HCT116 (cell line): ENCODE measurements around the gene HCRTR2. TPM values are rescaled to one million over a fixed set of nuclear protein-coding genes. Genes with fewer than 3 reads are reported as not detected.

Experiments used
- ATAC-seq: fragments of 200-7000 bp; cut with Tn5 transposase; 2 replicates; pipeline ENCODE4 v1.9.1; 2020; ENCODE audit warnings: mild to moderate bottlenecking, moderate library complexity
- BruUV-seq: library from RNA; stranded (reverse); fragments of 400-500 nt; replicated peaks from 2 replicates; lab custom pipeline; 2021; lab: Mats Ljungman, UMichigan
- CTCF ChIA-PET: fragments of 300-600 bp; sonication (Branson Sonifier 250); formaldehyde crosslinking; loops from one replicate; lab custom pipeline; 2021; ENCODE audit warnings: antibody characterized with exemption; lab: Charles Lee
- POLR2A ChIA-PET: fragments of 300-600, 350-600 bp; sonication (Branson Sonifier 250); formaldehyde crosslinking; loops from one replicate; lab custom pipeline; 2021; ENCODE audit warnings: antibody characterized with exemption; lab: Charles Lee
- RAD21 ChIA-PET, 2 experiments: fragments of 300-600 bp; sonication (Branson Sonifier 250); formaldehyde crosslinking; loops; one replicate each; lab custom pipeline; 2023; ENCODE audit warnings: low total read pairs in 2 of 2; ENCODE audit not compliant: uncharacterized antibody in 2 of 2, unreplicated experiment in 2 of 2, low non-redundant PET in 1 of 2; lab: Charles Lee
- DNase-seq: peaks from one replicate; pipeline ENCODE4 v3.0.0-alpha.2; 2010; ENCODE audit warnings: low read depth, low spot score
- H2AFZ ChIP-seq: fragments of 200-600 bp; shearing (Covaris generic), sonication (generic); 2 replicates; pipeline ENCODE4 v1.6.1; 2017; ENCODE audit warnings: low read depth, mixed run types, mixed read lengths, antibody characterized with exemption, low read length; ENCODE audit not compliant: poor library complexity, severe bottlenecking
- H3K27ac ChIP-seq: 2 replicates; pipeline ENCODE4 v1.5.1; 2012; ENCODE audit warnings: low read depth, low read length
- H3K27me3 ChIP-seq: fragments of 200-600 bp; sonication (generic); 2 replicates; pipeline ENCODE4 v1.6.1; 2016; ENCODE audit warnings: mixed run types, low read length, mixed read lengths; ENCODE audit not compliant: insufficient read depth
- H3K36me3 ChIP-seq, 2 experiments: fragments of 200-500 bp in 1 of 2; fragments of 200-600 bp in 1 of 2; sonication (Bioruptor generic) in 1 of 2; sonication (generic) in 1 of 2; 2 replicates each; pipeline versions ENCODE4 v1.5.1 to v1.6.1; 2014 to 2016; ENCODE audit warnings: low read length in 2 of 2, inconsistent platforms in 1 of 2, mixed read lengths in 1 of 2, mixed run types in 1 of 2; ENCODE audit not compliant: insufficient read depth in 2 of 2, control insufficient read depth in 1 of 2
- H3K4me1 ChIP-seq, 2 experiments: fragments of 200-600 bp in 1 of 2; sonication (generic) in 1 of 2; 2 replicates each; pipeline versions ENCODE4 v1.5.1 to v1.6.1; 2012 to 2017; ENCODE audit warnings: low read length in 2 of 2, inconsistent platforms in 1 of 2, mild to moderate bottlenecking in 1 of 2, mixed read lengths in 1 of 2, mixed run types in 1 of 2, moderate library complexity in 1 of 2; ENCODE audit not compliant: insufficient read depth in 2 of 2, control insufficient read depth in 1 of 2
- H3K4me2 ChIP-seq: fragments of 200-600 bp; sonication (generic); 2 replicates; pipeline ENCODE4 v1.6.1; 2017; ENCODE audit warnings: mixed run types, low read length, mixed read lengths
- H3K4me3 ChIP-seq, 2 experiments: fragments of 200-600 bp in 1 of 2; sonication (generic) in 1 of 2; replicated peaks in 1 of 2; 2 replicates each; pipeline ENCODE4 v1.5.1; 2011 to 2016; ENCODE audit warnings: low read length in 2 of 2, control low read depth in 1 of 2, low read depth in 1 of 2, mild to moderate bottlenecking in 1 of 2, mixed read lengths in 1 of 2, mixed run types in 1 of 2
- H3K79me2 ChIP-seq: fragments of 200-600 bp; sonication (generic); 2 replicates; pipeline ENCODE4 v1.6.1; 2017; ENCODE audit warnings: mild to moderate bottlenecking, mixed run types, low read length, moderate library complexity, mixed read lengths; ENCODE audit not compliant: insufficient read depth
- H3K9ac ChIP-seq: fragments of 200-600 bp; sonication (generic); 2 replicates; pipeline ENCODE4 v1.6.1; 2016; ENCODE audit warnings: low read length, mixed read lengths
- H3K9me2 ChIP-seq: fragments of 200-600 bp; sonication (generic), shearing (Covaris generic); 2 replicates; pipeline ENCODE4 v1.6.1; 2017; ENCODE audit warnings: mixed run types, mild to moderate bottlenecking, moderate library complexity; ENCODE audit not compliant: insufficient read depth
- H3K9me3 ChIP-seq, 2 experiments: fragments of 200-500 bp in 1 of 2; fragments of 200-600 bp in 1 of 2; sonication (Bioruptor generic) in 1 of 2; sonication (generic) in 1 of 2; 2 replicates each; pipeline ENCODE4 v1.6.1; 2014 to 2017; ENCODE audit warnings: low read length in 2 of 2, mixed read lengths in 2 of 2, inconsistent platforms in 1 of 2, low read depth in 1 of 2, mild to moderate bottlenecking in 1 of 2, mixed run types in 1 of 2, moderate library complexity in 1 of 2; ENCODE audit not compliant: control insufficient read depth in 1 of 2, insufficient read depth in 1 of 2
- H4K20me1 ChIP-seq: fragments of 200-600 bp; sonication (generic), shearing (Covaris generic); 2 replicates; pipeline ENCODE4 v1.6.1; 2017; ENCODE audit warnings: mixed run types, mild to moderate bottlenecking, moderate library complexity; ENCODE audit not compliant: insufficient read depth
- ATF3 ChIP-seq: IDR thresholded peaks from 2 replicates; pipeline ENCODE4 v1.6.1; 2012
- CEBPB ChIP-seq: IDR thresholded peaks from 2 replicates; pipeline ENCODE4 v1.6.1; 2012; ENCODE audit warnings: low read depth
- EZH2 ChIP-seq: fragments of 200-600 bp; sonication (generic); IDR thresholded peaks from 2 replicates; pipeline ENCODE4 v1.6.1; 2017; ENCODE audit warnings: antibody characterized with exemption, mixed run types
- EZH2phosphoT487 ChIP-seq: fragments of 200-600 bp; IDR thresholded peaks from 2 replicates; pipeline ENCODE4 v1.6.1; 2018; ENCODE audit warnings: antibody characterized with exemption, borderline replicate concordance
- FOSL1 ChIP-seq: IDR thresholded peaks from 2 replicates; pipeline ENCODE4 v1.6.1; 2012; ENCODE audit warnings: low read depth
- JUND ChIP-seq: IDR thresholded peaks from 2 replicates; pipeline ENCODE4 v1.6.1; 2012
- POLR2AphosphoS5 ChIP-seq: IDR thresholded peaks from 2 replicates; pipeline ENCODE4 v1.6.1; 2011; ENCODE audit warnings: mild to moderate bottlenecking, low read depth, low read length, moderate library complexity
- RAD21 ChIP-seq: IDR thresholded peaks from 2 replicates; pipeline ENCODE4 v1.6.1; 2012; ENCODE audit warnings: low read depth, mild to moderate bottlenecking
- REST ChIP-seq: IDR thresholded peaks from 2 replicates; pipeline ENCODE4 v1.6.1; 2012; ENCODE audit warnings: low read depth
- YY1 ChIP-seq: IDR thresholded peaks from 2 replicates; pipeline ENCODE4 v1.6.1; 2011; ENCODE audit warnings: low read length, low read depth, moderate library complexity, mild to moderate bottlenecking; ENCODE audit not compliant: insufficient replicate concordance; ENCODE audit errors: extremely low read depth
- ZBTB33 ChIP-seq: IDR thresholded peaks from 2 replicates; pipeline ENCODE4 v1.6.1; 2011; ENCODE audit warnings: mild to moderate bottlenecking, low read length, moderate library complexity; ENCODE audit not compliant: insufficient replicate concordance; ENCODE audit errors: extremely low read depth
- ZFX ChIP-seq: fragments of 450-650 bp; IDR thresholded peaks from 2 replicates; pipeline ENCODE4 v1.6.1; 2017
- ZNF274 ChIP-seq: fragments of 200-500 bp; sonication (Bioruptor generic); IDR thresholded peaks from 2 replicates; pipeline ENCODE4 v1.6.1; 2014; ENCODE audit warnings: mild to moderate bottlenecking, low read depth, low read length, inconsistent platforms
- intact Hi-C: fragments of 100-400 bp; cut with micrococcal nuclease; formaldehyde crosslinking; loops from 2 replicates; pipeline ENCODE4 v1.10.0; 2022
- total RNA-seq: library from RNA; stranded (reverse); gene quantifications from one replicate; pipeline ENCODE4 v1.2.1, GENCODE V29; 2021; ENCODE audit not compliant: unreplicated experiment

Gene HCRTR2
- total RNA-seq, 1 experiment from 2014 or later = not detected

DNA sequence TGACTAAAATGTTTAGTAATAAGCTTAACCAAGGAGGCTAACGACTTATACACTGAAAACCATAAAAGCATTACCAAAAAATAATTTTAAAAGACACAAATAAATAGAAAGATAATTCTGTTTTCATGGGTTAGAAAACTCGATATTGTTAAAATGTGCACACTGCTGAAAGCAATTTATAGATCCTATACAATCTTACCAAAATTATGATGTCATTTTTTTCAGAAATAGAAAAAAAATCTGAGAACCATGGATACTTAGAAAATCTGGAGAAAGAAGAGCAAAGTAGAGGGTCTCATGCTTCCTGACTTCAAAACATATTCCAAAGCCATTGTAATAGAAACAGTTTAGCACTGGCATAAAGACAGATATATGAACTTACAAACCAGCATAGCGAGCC lies 46.6 kb downstream of the HCRTR2 start:
- Histone ChIP-seq H3K27ac (no peak overlapping the region), H4K20me1 (no peaks in the 10 kb centered on the region), H3K36me3 (no peaks in the 10 kb centered on the region), H3K4me2 (no peak overlapping the region), H2AFZ (no peak overlapping the region), H3K4me1 (no peaks in the 10 kb centered on the region), H3K9me2 (no peaks in the 10 kb centered on the region), H3K9ac (no peak overlapping the region), H3K9me3 (no peaks in the 10 kb centered on the region), H3K27me3 (no peaks in the 10 kb centered on the region), H3K79me2 (no peaks in the 10 kb centered on the region), H3K4me3 (no peak overlapping the region)
- no TSS peak for BruUV-seq
- intact Hi-C loops = no loop called here
- no peak for TF ChIP-seq FOSL1
- no peak for TF ChIP-seq ZFX
- no peak for TF ChIP-seq EZH2phosphoT487
- ChIA-PET POLR2A (no interaction called here), RAD21 (no interaction called here), CTCF (no interaction called here)
- DNase-seq = no peak
- no peak for ATAC-seq

- intact Hi-C loops = no loop called here
- Histone ChIP-seq H3K4me2 (no peak overlapping the region), H3K9me2 (no peaks in the 10 kb centered on the region), H3K4me3 (no peak overlapping the region), H3K9ac (no peak overlapping the region), H2AFZ (no peak overlapping the region), H3K27ac (no peak overlapping the region), H3K4me1 (no peaks in the 10 kb centered on the region), H3K79me2 (no peaks in the 10 kb centered on the region), H4K20me1 (no peaks in the 10 kb centered on the region), H3K36me3 (no peaks in the 10 kb centered on the region), H3K9me3 (no peaks in the 10 kb centered on the region)
- no peak for DNase-seq
- ATAC-seq = no peak
- no TSS peak for BruUV-seq
- ChIA-PET POLR2A (no interaction called here), CTCF (no interaction called here), RAD21 (no interaction called here)
- no peak for TF ChIP-seq JUND
- TF ChIP-seq FOSL1 = no peak
- TF ChIP-seq EZH2phosphoT487 = no peak
- TF ChIP-seq ATF3 = no peak
- no peak for TF ChIP-seq CEBPB
- TF ChIP-seq ZNF274 = no peak
- no peak for TF ChIP-seq POLR2AphosphoS5
- TF ChIP-seq ZFX = no peak
- TF ChIP-seq ZBTB33 = no peak
- no peak for TF ChIP-seq RAD21
- no peak for TF ChIP-seq YY1
- TF ChIP-seq REST = no peak
- no peak for TF ChIP-seq EZH2
- TF ChIP-seq, all 23 proteins: peak for 0
- no peaks in the 10 kb centered on the region for H3K27me3 ChIP-seq
These were observed 53.5 kb downstream of the HCRTR2 start for GRCh38 chr6:55227862-55228261.
